COLO668 (cell line): ENCODE results near the gene MOB2.

Source experiments
- DNase-seq: peaks from one replicate; lab custom pipeline; 2025; ENCODE audit not compliant: unreplicated experiment; lab: John Stamatoyannopoulos, UW

MOB2 gene

GRCh38 chr11:1458340-1459218 lies 28.0 kb downstream of the MOB2 start:
- DNase-seq = peak; percentile 71

GRCh38 chr11:1457856-1458255 lies 28.7 kb downstream of the MOB2 start:
- no peak for DNase-seq

- DNase-seq = no peak
Observed at GRCh38 chr11:1457326-1457680, 29.3 kb downstream of the MOB2 start.

GRCh38 chr11:1456596-1457325 lies 29.8 kb downstream of the MOB2 start:
- DNase-seq = no peak

- no peak for DNase-seq
Observed at GRCh38 chr11:1456176-1456575, 30.4 kb downstream of the MOB2 start.

- no peak for DNase-seq
Observed at GRCh38 chr11:1455763-1456060, 30.9 kb downstream of the MOB2 start.

- no peak for DNase-seq
Observed at GRCh38 chr11:1455032-1455762, 31.4 kb downstream of the MOB2 start.

- no peak for DNase-seq
Observed at GRCh38 chr11:1454576-1454975, 32.0 kb downstream of the MOB2 start.

- no peak for DNase-seq
Observed at GRCh38 chr11:1453611-1454034, 33.0 kb downstream of the MOB2 start.

GRCh38 chr11:1452744-1453143 lies 33.8 kb downstream of the MOB2 start:
- no peak for DNase-seq

- DNase-seq = no peak
Observed at GRCh38 chr11:1451781-1452470, 34.7 kb downstream of the MOB2 start.

- DNase-seq = no peak
Observed at GRCh38 chr11:1450949-1451710, 35.4 kb downstream of the MOB2 start.

- DNase-seq = no peak
Observed at GRCh38 chr11:1450344-1450875, 36.2 kb downstream of the MOB2 start.

- no peak for DNase-seq
Observed at GRCh38 chr11:1449490-1450243, 36.9 kb downstream of the MOB2 start.

- DNase-seq = no peak
Observed at GRCh38 chr11:1448882-1449281, 37.7 kb downstream of the MOB2 start.

GRCh38 chr11:1447845-1448825 lies 38.4 kb downstream of the MOB2 start:
- no peak for DNase-seq

- no peak for DNase-seq
Observed at GRCh38 chr11:1446623-1447022, 40.0 kb downstream of the MOB2 start.

- no peak for DNase-seq
Observed at GRCh38 chr11:1445741-1446445, 40.7 kb downstream of the MOB2 start.
